ENCODE measurements around the gene TNNT3. TPM values are rescaled to one million over a fixed set of nuclear protein-coding genes. Genes with fewer than 3 reads are reported as not detected.

Gene TNNT3
- total and polyA plus RNA-seq, 2 of the 4 experiments (the other 2 are of a cell fraction), result not detected

DNA sequence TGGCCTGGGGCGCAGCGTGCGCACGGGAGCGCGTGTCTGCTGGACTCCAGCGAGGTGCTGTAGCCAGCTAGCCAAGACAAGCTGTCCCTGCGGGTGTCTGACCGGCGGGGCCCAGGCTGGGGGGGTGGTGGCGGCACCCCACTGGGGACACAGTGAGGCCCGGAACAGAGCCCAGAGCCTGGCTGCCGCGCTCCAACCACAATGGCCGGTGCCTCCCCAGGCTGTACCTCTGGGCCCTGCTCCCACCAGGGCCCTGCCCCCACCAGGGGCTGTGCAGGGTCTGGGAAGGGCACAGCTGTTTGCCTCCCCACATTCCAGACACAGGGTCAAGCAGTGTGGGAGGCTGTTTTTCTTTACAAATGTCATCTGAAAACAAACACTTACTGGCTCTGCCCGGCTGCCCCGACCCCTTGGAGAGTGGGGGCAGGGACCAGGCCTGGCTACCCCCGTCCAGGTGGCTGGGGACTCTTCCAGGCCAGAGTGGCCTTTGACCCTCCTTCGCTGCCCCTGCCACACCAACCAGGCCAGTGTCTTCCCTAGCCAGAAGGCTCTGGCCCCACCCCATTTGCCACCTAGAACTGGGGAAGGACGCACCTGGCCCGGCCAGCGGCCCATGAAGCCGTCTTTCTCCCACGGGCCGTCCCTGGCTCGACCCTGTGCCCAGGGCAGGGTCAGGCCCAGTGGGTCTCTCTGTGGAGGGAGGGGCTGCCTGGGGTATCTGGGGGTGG, 63.5 kb downstream of the TNNT3 start:
- no peak overlapping the region for H3K4me2 ChIP-seq (ENCODE audit: low read depth, low read length)
- H2BK5ac ChIP-seq (ENCODE audit: low read depth, low read length, poor library complexity, severe bottlenecking), result no peak overlapping the region
- no peak overlapping the region for H3K9ac ChIP-seq (ENCODE audit: low read depth, low read length)
- TF ChIP-seq, protein P1, sequence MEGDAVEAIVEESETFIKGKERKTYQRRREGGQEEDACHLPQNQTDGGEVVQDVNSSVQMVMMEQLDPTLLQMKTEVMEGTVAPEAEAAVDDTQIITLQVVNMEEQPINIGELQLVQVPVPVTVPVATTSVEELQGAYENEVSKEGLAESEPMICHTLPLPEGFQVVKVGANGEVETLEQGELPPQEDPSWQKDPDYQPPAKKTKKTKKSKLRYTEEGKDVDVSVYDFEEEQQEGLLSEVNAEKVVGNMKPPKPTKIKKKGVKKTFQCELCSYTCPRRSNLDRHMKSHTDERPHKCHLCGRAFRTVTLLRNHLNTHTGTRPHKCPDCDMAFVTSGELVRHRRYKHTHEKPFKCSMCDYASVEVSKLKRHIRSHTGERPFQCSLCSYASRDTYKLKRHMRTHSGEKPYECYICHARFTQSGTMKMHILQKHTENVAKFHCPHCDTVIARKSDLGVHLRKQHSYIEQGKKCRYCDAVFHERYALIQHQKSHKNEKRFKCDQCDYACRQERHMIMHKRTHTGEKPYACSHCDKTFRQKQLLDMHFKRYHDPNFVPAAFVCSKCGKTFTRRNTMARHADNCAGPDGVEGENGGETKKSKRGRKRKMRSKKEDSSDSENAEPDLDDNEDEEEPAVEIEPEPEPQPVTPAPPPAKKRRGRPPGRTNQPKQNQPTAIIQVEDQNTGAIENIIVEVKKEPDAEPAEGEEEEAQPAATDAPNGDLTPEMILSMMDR (conservative IDR thresholded peaks at IDR 0.05; ENCODE audit: low read depth, low read length), result no peak
- TF ChIP-seq POLR2A (IDR thresholded peaks at IDR 0.05; ENCODE audit: low read depth, low read length) (no peak), FOS (IDR thresholded peaks at IDR 0.05; ENCODE audit: low read depth, low read length) (no peak)
- TF ChIP-seq, protein P2, sequence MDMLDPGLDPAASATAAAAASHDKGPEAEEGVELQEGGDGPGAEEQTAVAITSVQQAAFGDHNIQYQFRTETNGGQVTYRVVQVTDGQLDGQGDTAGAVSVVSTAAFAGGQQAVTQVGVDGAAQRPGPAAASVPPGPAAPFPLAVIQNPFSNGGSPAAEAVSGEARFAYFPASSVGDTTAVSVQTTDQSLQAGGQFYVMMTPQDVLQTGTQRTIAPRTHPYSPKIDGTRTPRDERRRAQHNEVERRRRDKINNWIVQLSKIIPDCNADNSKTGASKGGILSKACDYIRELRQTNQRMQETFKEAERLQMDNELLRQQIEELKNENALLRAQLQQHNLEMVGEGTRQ (IDR thresholded peaks at IDR 0.05; ENCODE audit: low read depth, low read length), result no peak
- no peaks in the 10 kb centered on the region for H4K20me1 ChIP-seq (ENCODE audit: insufficient read depth, low read length)
- no peak overlapping the region for H2BK15ac ChIP-seq (ENCODE audit: low read depth, low read length)
- no peak overlapping the region for H3K4me3 ChIP-seq (ENCODE audit: insufficient read depth, low read depth, low read length)
- H3K9me1 ChIP-seq (ENCODE audit: insufficient read depth, low read length), result no peaks in the 10 kb centered on the region
- H3K9me3 ChIP-seq (ENCODE audit: control insufficient read depth, insufficient read depth, low read length), result no peaks in the 10 kb centered on the region
- ATAC-seq (ENCODE audit: low read depth) (no peak), DNase-seq (no peak)
- intact Hi-C loops (cut with micrococcal nuclease) (no loop called here), dilution Hi-C loops (cut with HindIII; ENCODE audit: low sequenced_read_pairs, unreplicated experiment) (no loop called here), in situ Hi-C loops (cut with MboI; ENCODE audit: low sequenced_read_pairs) (no loop called here)
- H3K36me3 ChIP-seq (ENCODE audit: control insufficient read depth, insufficient read depth, low read length), result no peaks in the 10 kb centered on the region
- no peak overlapping the region for H2AFZ ChIP-seq (replicated peaks; ENCODE audit: low read length, poor library complexity)
- BruUV-seq (replicated peaks), result no TSS peak
- no peak overlapping the region for H3K27ac ChIP-seq (ENCODE audit: insufficient read depth, low read length)
- H3K18ac ChIP-seq (ENCODE audit: low read depth, low read length), result no peak overlapping the region
- WGBS, 2 experiments (ENCODE audit: extremely low coverage in 2 of 2, insufficient read length in 1 of 2), result no CpG with 5 or more reads among the region's 26 CpGs
- no peaks in the 10 kb centered on the region for H3K79me1 ChIP-seq (ENCODE audit: low read depth in 1 of 2, low read length in 2 of 2)
- H4K91ac ChIP-seq (ENCODE audit: insufficient read depth, low read depth, low read length), result no peak overlapping the region
- no peaks in the 10 kb centered on the region for H3K4me1 ChIP-seq (ENCODE audit: control insufficient read depth, insufficient read depth, low read length)
- no peak overlapping the region for H3K23ac ChIP-seq (ENCODE audit: low read depth, low read length)
- H2AK5ac ChIP-seq (ENCODE audit: low read depth, low read length), result no peak overlapping the region
- POLR2A ChIA-PET (ENCODE audit: unreplicated experiment), result no interaction called here
- H2BK20ac ChIP-seq (ENCODE audit: low read depth, low read length), result no peak overlapping the region
- no peak overlapping the region for H3K56ac ChIP-seq (ENCODE audit: extremely low read depth, insufficient read depth, low read length)
- no peak overlapping the region for H4K5ac ChIP-seq (ENCODE audit: low read depth, low read length)
- CTCF ChIA-PET, result no interaction called here
- H2BK120ac ChIP-seq (ENCODE audit: low read depth, low read length), result no peak overlapping the region
- H4K8ac ChIP-seq (ENCODE audit: low read depth in 2 of 2, low read length in 2 of 2), result no peak overlapping the region
- H3K27me3 ChIP-seq (ENCODE audit: control insufficient read depth, insufficient read depth, low read length), result no peaks in the 10 kb centered on the region
- H3K4ac ChIP-seq (ENCODE audit: low read depth, low read length), result no peak overlapping the region
- no peak overlapping the region for H3K14ac ChIP-seq (replicated peaks; ENCODE audit: low read depth, low read length)
- no peak overlapping the region for H2AK9ac ChIP-seq (replicated peaks; ENCODE audit: low read depth, low read length, poor library complexity)

Data from IMR-90 (cell line).